Esophagus muscularis mucosa (tissue), 4 donors: ENCODE measurements around the gene TRIM39. TPM values are rescaled to one million over a fixed set of nuclear protein-coding genes. Genes with fewer than 3 reads are reported as not detected.

ENCODE experiments used
- DNase-seq: peaks from one replicate; pipeline ENCODE4 v3.0.0-alpha.2; 2017; ENCODE audit errors: extremely low spot score
- H3K27ac ChIP-seq, 4 donors: fragments of 200-600 bp; sonication (generic); replicated peaks in 1 of 4; 1 replicate in 3 of 4; 2 replicates in 1 of 4; pipeline ENCODE4 v1.5.1; 2016 to 2019; ENCODE audit warnings: mild to moderate bottlenecking in 1 of 4
- H3K27me3 ChIP-seq, 4 donors: fragments of 200-600 bp; sonication (generic); one replicate each; pipeline versions ENCODE4 v1.5.1 to v1.6.0; 2016 to 2019
- H3K36me3 ChIP-seq, 4 donors: fragments of 200-600 bp; sonication (generic); one replicate each; pipeline ENCODE4 v1.5.1; 2016 to 2019
- H3K4me1 ChIP-seq, 4 donors: fragments of 200-600 bp; sonication (generic); one replicate each; pipeline ENCODE4 v1.5.1; 2016 to 2019
- H3K4me3 ChIP-seq, 4 donors: fragments of 200-600 bp; sonication (generic); 1 replicate in 2 of 4; 2 replicates in 2 of 4; pipeline ENCODE4 v1.5.1; 2016 to 2019; ENCODE audit warnings: mild to moderate bottlenecking in 4 of 4, moderate library complexity in 1 of 4
- H3K9me3 ChIP-seq, 4 donors: fragments of 200-600 bp; sonication (generic); 1 replicate in 3 of 4; 2 replicates in 1 of 4; pipeline ENCODE4 v1.5.1; 2016 to 2019
- EP300 ChIP-seq: sonication (generic); formaldehyde crosslinking; IDR thresholded peaks from one replicate; pipeline ENCODE4 v1.6.1; 2017; ENCODE audit warnings: antibody characterized with exemption
- POLR2A ChIP-seq: fragments of 450-650 bp; IDR thresholded peaks from one replicate; pipeline ENCODE4 v1.6.1; 2017; ENCODE audit warnings: antibody characterized with exemption, moderate library complexity, mild to moderate bottlenecking, low read depth
- POLR2AphosphoS5 ChIP-seq, 2 donors: sonication (generic); formaldehyde crosslinking; IDR thresholded peaks; one replicate each; pipeline ENCODE4 v1.6.1; 2017; ENCODE audit warnings: antibody characterized with exemption in 2 of 2
- WGBS: methylation state at CpG from one replicate; pipeline ENCODE4 v1.1.5; 2018; 5-methylcytosine and 5-hydroxymethylcytosine counted together
- intact Hi-C: fragments of 100-400 bp; cut with DNase I; formaldehyde crosslinking; loops from one replicate; pipeline ENCODE4 v1.15.1; 2023
- total RNA-seq, 4 donors: library from RNA; depleted of rRNA; stranded (reverse); fragments of >200 nt; gene quantifications; one replicate each; pipeline versions ENCODE4 v1.1.0 to v1.2.1, GENCODE V29; 2016
- TF ChIP-seq, protein P1 (sequence below), 3 experiments: fragments of 200-600 bp in 2 of 3; fragments of 450-650 bp in 1 of 3; sonication (generic) in 2 of 3; IDR thresholded peaks; one replicate each; pipeline ENCODE4 v1.5.1; 2017 to 2019; ENCODE audit warnings: antibody characterized with exemption in 3 of 3, mild to moderate bottlenecking in 2 of 3, moderate library complexity in 1 of 3

TRIM39 gene
- total RNA-seq, 4 donors from 2014 or later: 17.4 to 24.5 (median 20.9) TPM

DNA sequence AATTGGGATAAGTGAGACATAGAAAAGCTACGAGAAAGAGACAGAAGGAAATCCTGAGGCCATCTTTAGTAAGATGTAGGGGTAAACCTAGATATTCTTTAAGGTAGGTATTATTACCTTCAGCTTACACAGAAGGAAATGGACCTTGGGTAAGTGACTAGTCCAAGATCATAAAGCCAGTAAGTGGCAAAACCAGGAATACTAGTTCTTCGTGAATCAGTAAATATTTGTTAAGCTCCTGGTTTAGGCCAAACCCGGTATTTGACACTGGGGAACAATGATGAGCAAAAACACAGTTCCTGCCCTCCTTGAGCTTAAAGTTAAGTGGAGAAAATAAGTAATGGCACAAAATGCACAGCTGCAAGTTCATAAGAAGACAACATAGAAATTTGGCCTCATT lies 5.3 kb downstream of the TRIM39 start:
- Histone ChIP-seq H3K27me3 (no peaks in the 10 kb centered on the region), H3K27ac (no peak overlapping the region), H3K36me3 (peaks cover 37 to 80% (median 73%) of the 10 kb centered on the region in 4 donors), H3K4me1 (peaks cover 5 to 13% (median 12%) of the 10 kb centered on the region in 4 donors), H3K9me3 (no peaks in the 10 kb centered on the region), H3K4me3 (no peak overlapping the region)
- no peak for DNase-seq
- intact Hi-C loops: no loop called here
- TF ChIP-seq POLR2AphosphoS5 (IDR thresholded peaks at IDR 0.05): no peak
- 86% methylated on average over 3 of the region's 3 CpGs for WGBS

GRCh38 chr6:30334075-30334783 lies 7.5 kb downstream of the TRIM39 start:
- WGBS: 82% methylated on average over 2 of the region's 2 CpGs
- H3K36me3 ChIP-seq: peaks cover 42 to 100% (median 91%) of the 10 kb centered on the region in 4 donors

DNA sequence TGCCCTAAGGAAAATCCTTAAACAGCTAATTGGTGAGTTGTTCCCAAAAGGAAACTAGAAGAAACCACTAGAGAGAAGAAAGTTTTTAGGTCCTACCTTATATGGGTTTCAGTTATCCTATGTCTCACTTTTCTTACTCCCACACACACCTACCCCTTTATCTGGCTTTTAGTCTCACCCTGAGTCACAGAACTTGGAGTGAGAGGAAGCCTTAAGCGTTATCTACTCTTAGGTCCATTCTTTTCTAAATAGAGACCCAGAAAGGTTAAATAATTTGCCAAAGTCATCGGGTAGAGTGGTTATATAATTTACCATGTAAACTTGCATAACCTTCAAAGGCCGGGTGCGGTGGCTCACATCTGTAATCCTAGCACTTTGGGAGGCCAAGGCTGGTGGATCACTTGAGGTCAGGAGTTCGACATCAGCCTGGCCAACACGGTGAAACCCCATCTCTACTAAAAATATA lies 13.9 kb downstream of the TRIM39 start:
- Histone ChIP-seq H3K9me3 (no peaks in the 10 kb centered on the region), H3K27ac (no peak overlapping the region), H3K36me3 (peaks cover 37 to 79% (median 66%) of the 10 kb centered on the region in 4 donors), H3K4me3 (no peak overlapping the region), H3K27me3 (no peaks in the 10 kb centered on the region), H3K4me1 (peaks cover 4 to 8% (median 7%) of the 10 kb centered on the region in 4 donors)
- WGBS: 91% methylated on average over 6 of the region's 6 CpGs
- TF ChIP-seq POLR2A (no peak), EP300 (no peak), POLR2AphosphoS5 (IDR thresholded peaks at IDR 0.05) (no peak)
- TF ChIP-seq, protein P1, sequence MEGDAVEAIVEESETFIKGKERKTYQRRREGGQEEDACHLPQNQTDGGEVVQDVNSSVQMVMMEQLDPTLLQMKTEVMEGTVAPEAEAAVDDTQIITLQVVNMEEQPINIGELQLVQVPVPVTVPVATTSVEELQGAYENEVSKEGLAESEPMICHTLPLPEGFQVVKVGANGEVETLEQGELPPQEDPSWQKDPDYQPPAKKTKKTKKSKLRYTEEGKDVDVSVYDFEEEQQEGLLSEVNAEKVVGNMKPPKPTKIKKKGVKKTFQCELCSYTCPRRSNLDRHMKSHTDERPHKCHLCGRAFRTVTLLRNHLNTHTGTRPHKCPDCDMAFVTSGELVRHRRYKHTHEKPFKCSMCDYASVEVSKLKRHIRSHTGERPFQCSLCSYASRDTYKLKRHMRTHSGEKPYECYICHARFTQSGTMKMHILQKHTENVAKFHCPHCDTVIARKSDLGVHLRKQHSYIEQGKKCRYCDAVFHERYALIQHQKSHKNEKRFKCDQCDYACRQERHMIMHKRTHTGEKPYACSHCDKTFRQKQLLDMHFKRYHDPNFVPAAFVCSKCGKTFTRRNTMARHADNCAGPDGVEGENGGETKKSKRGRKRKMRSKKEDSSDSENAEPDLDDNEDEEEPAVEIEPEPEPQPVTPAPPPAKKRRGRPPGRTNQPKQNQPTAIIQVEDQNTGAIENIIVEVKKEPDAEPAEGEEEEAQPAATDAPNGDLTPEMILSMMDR (IDR thresholded peaks at IDR 0.05): no peak
- DNase-seq: no peak
- intact Hi-C loops: no loop called here

More at GRCh38 chr6:30334075-30334783, 7.5 kb downstream of the TRIM39 start:
- no peak overlapping the region for H3K27ac ChIP-seq
- H3K4me1 ChIP-seq: no peaks in the 10 kb centered on the region
- TF ChIP-seq POLR2A: no peak
- no peak for TF ChIP-seq POLR2AphosphoS5 (IDR thresholded peaks at IDR 0.05)
- TF ChIP-seq EP300: no peak
- TF ChIP-seq, protein P1 (IDR thresholded peaks at IDR 0.05): no peak
- no peak overlapping the region for H3K4me3 ChIP-seq
- no peak for DNase-seq
- intact Hi-C loops: no loop called here
- no peaks in the 10 kb centered on the region for H3K27me3 ChIP-seq
- H3K9me3 ChIP-seq: no peaks in the 10 kb centered on the region

GRCh38 chr6:30341218-30341617 lies 14.5 kb downstream of the TRIM39 start:
- no peak for DNase-seq
- H3K27ac ChIP-seq: no peak overlapping the region
- H3K4me1 ChIP-seq: peaks cover 10 to 14% (median 13%) of the 10 kb centered on the region in 4 donors
- H3K4me3 ChIP-seq: no peak overlapping the region
- no peaks in the 10 kb centered on the region for H3K27me3 ChIP-seq
- peaks cover 31 to 74% (median 60%) of the 10 kb centered on the region in 4 donors for H3K36me3 ChIP-seq
- no peaks in the 10 kb centered on the region for H3K9me3 ChIP-seq
- intact Hi-C loops: no loop called here
- 95% methylated on average over 3 of the region's 3 CpGs for WGBS
- TF ChIP-seq POLR2A: no peak

GRCh38 chr6:30341728-30342127 lies 15.0 kb downstream of the TRIM39 start:
- Histone ChIP-seq H3K27ac (no peak overlapping the region), H3K36me3 (peaks cover 26 to 74% (median 59%) of the 10 kb centered on the region in 4 donors), H3K27me3 (no peaks in the 10 kb centered on the region), H3K4me1 (peaks cover 10 to 17% (median 16%) of the 10 kb centered on the region in 4 donors), H3K9me3 (no peaks in the 10 kb centered on the region), H3K4me3 (no peak overlapping the region)
- no peak for DNase-seq
- WGBS: 89% methylated on average over 16 of the region's 16 CpGs
- TF ChIP-seq POLR2AphosphoS5 (IDR thresholded peaks at IDR 0.05) (no peak), EP300 (no peak), POLR2A (no peak)
- TF ChIP-seq, protein P1 (IDR thresholded peaks at IDR 0.05): no peak
- intact Hi-C loops: no loop called here
